HepG2 (cell line): ENCODE data around the gene PAPPA2.

Experiments
- EZH2 ChIP-seq: conservative IDR thresholded peaks from 2 replicates; pipeline ENCODE4 v1.6.1; 2012; ENCODE audit warnings: mild to moderate bottlenecking, low read depth, low read length, moderate library complexity
- HMG20B ChIP-seq: conservative IDR thresholded peaks from 2 replicates; pipeline ENCODE4 v1.6.1; 2016; ENCODE audit warnings: missing genetic modification reagents, missing compliant biosample characterization
- KAT8 ChIP-seq: IDR thresholded peaks from 2 replicates; pipeline ENCODE4 v1.6.1; 2016; ENCODE audit warnings: missing genetic modification reagents, missing compliant biosample characterization
- NFIC ChIP-seq: IDR thresholded peaks from 2 replicates; pipeline ENCODE4 v1.6.1; 2012; ENCODE audit warnings: mild to moderate bottlenecking, low read length, inconsistent platforms
- POLR2A ChIP-seq, 2 experiments: IDR thresholded peaks; 2 replicates each; pipeline ENCODE4 v1.6.1; 2011; ENCODE audit warnings: low read depth in 2 of 2, low read length in 2 of 2, mild to moderate bottlenecking in 1 of 2, moderate library complexity in 1 of 2; ENCODE audit not compliant: insufficient read depth in 1 of 2
- POLR2AphosphoS5 ChIP-seq: IDR thresholded peaks from 2 replicates; pipeline ENCODE4 v1.6.1; 2012; ENCODE audit warnings: low read depth, low read length
- ZBTB3 ChIP-seq: sonication (generic); formaldehyde crosslinking; IDR thresholded peaks from 2 replicates; pipeline ENCODE4 v1.4.0; 2020; ENCODE audit warnings: low read depth, mild to moderate bottlenecking, moderate library complexity, missing genetic modification reagents, borderline replicate concordance
- ZSCAN29 ChIP-seq: sonication (generic); formaldehyde crosslinking; conservative IDR thresholded peaks from 2 replicates; pipeline ENCODE4 v1.4.0; 2020; ENCODE audit warnings: mild to moderate bottlenecking, missing genetic modification reagents
- TF ChIP-seq, protein P1 (sequence below): conservative IDR thresholded peaks from 2 replicates; pipeline ENCODE4 v1.6.1; 2018; ENCODE audit warnings: missing genetic modification reagents
- TF ChIP-seq, protein P2 (sequence below): sonication (generic); formaldehyde crosslinking; IDR thresholded peaks from 2 replicates; pipeline ENCODE4 v1.5.0; 2020; ENCODE audit warnings: mild to moderate bottlenecking, missing genetic modification reagents, moderate library complexity

DNA sequence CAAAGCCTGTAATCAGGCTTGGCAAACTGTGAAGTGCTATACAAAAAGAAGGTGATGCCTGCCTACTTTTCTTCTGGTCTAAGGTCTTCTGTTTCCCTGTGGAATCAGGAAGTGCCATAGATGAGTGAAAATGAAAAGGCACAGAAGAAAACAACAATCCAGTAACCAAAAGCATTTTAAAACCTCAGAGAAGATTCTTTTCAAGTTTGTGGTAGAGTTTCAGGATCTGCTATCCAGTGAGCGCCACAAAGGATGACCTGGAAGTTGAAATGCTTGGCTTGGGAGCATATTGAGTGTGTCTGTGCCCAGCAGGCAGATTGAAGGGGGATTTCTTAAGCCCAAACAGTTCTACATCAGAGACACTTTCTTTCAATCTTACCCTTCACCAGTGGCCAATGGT, 272.2 kb downstream of the PAPPA2 start:
- TF ChIP-seq NFIC, result no peak
- TF ChIP-seq, protein P1, sequence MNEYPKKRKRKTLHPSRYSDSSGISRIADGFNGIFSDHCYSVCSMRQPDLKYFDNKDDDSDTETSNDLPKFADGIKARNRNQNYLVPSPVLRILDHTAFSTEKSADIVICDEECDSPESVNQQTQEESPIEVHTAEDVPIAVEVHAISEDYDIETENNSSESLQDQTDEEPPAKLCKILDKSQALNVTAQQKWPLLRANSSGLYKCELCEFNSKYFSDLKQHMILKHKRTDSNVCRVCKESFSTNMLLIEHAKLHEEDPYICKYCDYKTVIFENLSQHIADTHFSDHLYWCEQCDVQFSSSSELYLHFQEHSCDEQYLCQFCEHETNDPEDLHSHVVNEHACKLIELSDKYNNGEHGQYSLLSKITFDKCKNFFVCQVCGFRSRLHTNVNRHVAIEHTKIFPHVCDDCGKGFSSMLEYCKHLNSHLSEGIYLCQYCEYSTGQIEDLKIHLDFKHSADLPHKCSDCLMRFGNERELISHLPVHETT (CRISPR knock-in tag), result no peak
- TF ChIP-seq EZH2, result no peak
- no peak for TF ChIP-seq POLR2A (IDR thresholded peaks at IDR 0.05; ENCODE audit: insufficient read depth in 1 of 2, low read depth in 2 of 2, low read length in 2 of 2)
- TF ChIP-seq ZSCAN29 (CRISPR knock-in tag), result no peak
- TF ChIP-seq POLR2AphosphoS5, result no peak
- TF ChIP-seq KAT8 (CRISPR knock-in tag), result no peak
- TF ChIP-seq ZBTB3 (CRISPR knock-in tag), result no peak
- no peak for TF ChIP-seq HMG20B
- TF ChIP-seq, protein P2, sequence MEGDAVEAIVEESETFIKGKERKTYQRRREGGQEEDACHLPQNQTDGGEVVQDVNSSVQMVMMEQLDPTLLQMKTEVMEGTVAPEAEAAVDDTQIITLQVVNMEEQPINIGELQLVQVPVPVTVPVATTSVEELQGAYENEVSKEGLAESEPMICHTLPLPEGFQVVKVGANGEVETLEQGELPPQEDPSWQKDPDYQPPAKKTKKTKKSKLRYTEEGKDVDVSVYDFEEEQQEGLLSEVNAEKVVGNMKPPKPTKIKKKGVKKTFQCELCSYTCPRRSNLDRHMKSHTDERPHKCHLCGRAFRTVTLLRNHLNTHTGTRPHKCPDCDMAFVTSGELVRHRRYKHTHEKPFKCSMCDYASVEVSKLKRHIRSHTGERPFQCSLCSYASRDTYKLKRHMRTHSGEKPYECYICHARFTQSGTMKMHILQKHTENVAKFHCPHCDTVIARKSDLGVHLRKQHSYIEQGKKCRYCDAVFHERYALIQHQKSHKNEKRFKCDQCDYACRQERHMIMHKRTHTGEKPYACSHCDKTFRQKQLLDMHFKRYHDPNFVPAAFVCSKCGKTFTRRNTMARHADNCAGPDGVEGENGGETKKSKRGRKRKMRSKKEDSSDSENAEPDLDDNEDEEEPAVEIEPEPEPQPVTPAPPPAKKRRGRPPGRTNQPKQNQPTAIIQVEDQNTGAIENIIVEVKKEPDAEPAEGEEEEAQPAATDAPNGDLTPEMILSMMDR (CRISPR knock-in tag), result no peak
